PC-9 (cell line): ENCODE measurements around the gene PATJ. TPM values are rescaled to one million over a fixed set of nuclear protein-coding genes. Genes with fewer than 3 reads are reported as not detected.
"Not testable (repeated sequence)": the region's sequence is repeated elsewhere in the genome, so short reads cannot be mapped to it uniquely, and the experiment has no call there.

Source experiments
- BruUV-seq: library from RNA; stranded (reverse); fragments of 400-500 nt; replicated peaks from 2 replicates; lab custom pipeline; 2021; lab: Mats Ljungman, UMichigan
- CTCF ChIA-PET: fragments of 300-600 bp; sonication (Branson Sonifier 250); formaldehyde crosslinking; loops from one replicate; lab custom pipeline; 2022; ENCODE audit warnings: antibody characterized with exemption; lab: Charles Lee
- POLR2A ChIA-PET: fragments of 300-600 bp; sonication (Branson Sonifier 250); formaldehyde crosslinking; loops from one replicate; lab custom pipeline; 2022; ENCODE audit warnings: antibody characterized with exemption; ENCODE audit not compliant: unreplicated experiment; lab: Charles Lee
- DNase-seq, 2 experiments: peaks; one replicate each; pipeline versions ENCODE4 v3.0.0 to v3.0.0-alpha.2; 2015 to 2022; ENCODE audit warnings: mixed read lengths in 1 of 2
- H2AFZ ChIP-seq: fragments of 200-600 bp; sonication (generic); 2 replicates; pipeline ENCODE4 v1.8.1; 2017; ENCODE audit warnings: antibody characterized with exemption
- H3F3A ChIP-seq: fragments of 200-600 bp; sonication (generic); 2 replicates; pipeline ENCODE4 v1.8.1; 2017; ENCODE audit warnings: antibody characterized with exemption, mild to moderate bottlenecking, low read depth; ENCODE audit not compliant: insufficient read depth
- H3K27ac ChIP-seq: fragments of 200-600 bp; sonication (generic); 2 replicates; pipeline ENCODE4 v1.6.1; 2016; ENCODE audit warnings: mixed run types
- H3K27me3 ChIP-seq: fragments of 200-600 bp; sonication (generic); 2 replicates; pipeline ENCODE4 v1.6.1; 2016; ENCODE audit warnings: low read depth, mixed run types; ENCODE audit not compliant: insufficient read depth
- H3K36me3 ChIP-seq: fragments of 200-600 bp; sonication (generic); 2 replicates; pipeline ENCODE4 v1.6.1; 2016; ENCODE audit warnings: low read depth, mixed run types
- H3K4me1 ChIP-seq: fragments of 200-600 bp; sonication (generic); replicated peaks from 2 replicates; pipeline ENCODE4 v1.6.1; 2016; ENCODE audit warnings: mixed run types; ENCODE audit not compliant: insufficient read depth
- H3K4me2 ChIP-seq: fragments of 200-600 bp; sonication (generic); 2 replicates; pipeline ENCODE4 v1.6.1; 2017; ENCODE audit warnings: mixed run types
- H3K4me3 ChIP-seq: fragments of 200-600 bp; sonication (generic); 2 replicates; pipeline ENCODE4 v1.6.1; 2016; ENCODE audit warnings: mixed run types
- H3K79me2 ChIP-seq: fragments of 200-600 bp; sonication (generic); 2 replicates; pipeline ENCODE4 v1.6.1; 2017; ENCODE audit warnings: low read depth, mixed run types
- H3K9me2 ChIP-seq: fragments of 200-600 bp; sonication (generic); 2 replicates; pipeline ENCODE4 v1.8.1; 2017; ENCODE audit warnings: mild to moderate bottlenecking; ENCODE audit not compliant: insufficient read depth
- H3K9me3 ChIP-seq: fragments of 200-600 bp; sonication (generic); 2 replicates; pipeline ENCODE4 v1.8.1; 2016; ENCODE audit warnings: low read depth; ENCODE audit not compliant: insufficient read depth
- H4K20me1 ChIP-seq: fragments of 200-600 bp; sonication (generic); 2 replicates; pipeline ENCODE4 v1.8.1; 2017; ENCODE audit not compliant: insufficient read depth
- EZH2 ChIP-seq: fragments of 200-600 bp; sonication (generic); IDR thresholded peaks from 2 replicates; pipeline ENCODE4 v1.8.0; 2017; ENCODE audit warnings: antibody characterized with exemption, low read depth
- intact Hi-C: fragments of 100-400 bp; cut with micrococcal nuclease; formaldehyde crosslinking; loops from one replicate; pipeline ENCODE4 v1.10.0; 2022; ENCODE audit not compliant: unreplicated experiment
- total RNA-seq: library from RNA; stranded (reverse); gene quantifications from 2 replicates; pipeline ENCODE4 v1.2.3, GENCODE V29; 2021
- TF ChIP-seq, protein P1 (sequence below): fragments of 200-600 bp; sonication (generic); conservative IDR thresholded peaks from 2 replicates; pipeline ENCODE4 v1.6.1; 2017; ENCODE audit warnings: mixed run types, antibody characterized with exemption, mild to moderate bottlenecking, moderate library complexity

Gene PATJ
- total RNA-seq, 1 experiment from 2014 or later, result 91.0 TPM

GRCh38 chr1:61941794-61942193, 199.5 kb downstream of the PATJ start:
- CTCF ChIA-PET, result no interaction called here
- Histone ChIP-seq H3K4me2 (no peak overlapping the region), H4K20me1 (no peaks in the 10 kb centered on the region), H2AFZ (no peak overlapping the region), H3K27ac (no peak overlapping the region), H3K36me3 (peaks cover 9% of the 10 kb centered on the region; the same call in 1 of the 2 replicates), H3K27me3 (no peaks in the 10 kb centered on the region), H3F3A (no peaks in the 10 kb centered on the region; the same call in none of the 2 replicates), H3K9me3 (no peaks in the 10 kb centered on the region; the same call in 1 of the 2 replicates), H3K9me2 (no peaks in the 10 kb centered on the region), H3K4me1 (no peaks in the 10 kb centered on the region), H3K4me3 (no peak overlapping the region), H3K79me2 (no peaks in the 10 kb centered on the region)
- POLR2A ChIA-PET, result interaction anchor here (0.7 kb wide), 1 partner anchor 1952 kb away, joined by 3 read pairs; no protein-coding TSS in a partner anchor
- DNase-seq, result no peak
- BruUV-seq, result no TSS peak
- TF ChIP-seq EZH2, result no peak
- TF ChIP-seq, protein P1, sequence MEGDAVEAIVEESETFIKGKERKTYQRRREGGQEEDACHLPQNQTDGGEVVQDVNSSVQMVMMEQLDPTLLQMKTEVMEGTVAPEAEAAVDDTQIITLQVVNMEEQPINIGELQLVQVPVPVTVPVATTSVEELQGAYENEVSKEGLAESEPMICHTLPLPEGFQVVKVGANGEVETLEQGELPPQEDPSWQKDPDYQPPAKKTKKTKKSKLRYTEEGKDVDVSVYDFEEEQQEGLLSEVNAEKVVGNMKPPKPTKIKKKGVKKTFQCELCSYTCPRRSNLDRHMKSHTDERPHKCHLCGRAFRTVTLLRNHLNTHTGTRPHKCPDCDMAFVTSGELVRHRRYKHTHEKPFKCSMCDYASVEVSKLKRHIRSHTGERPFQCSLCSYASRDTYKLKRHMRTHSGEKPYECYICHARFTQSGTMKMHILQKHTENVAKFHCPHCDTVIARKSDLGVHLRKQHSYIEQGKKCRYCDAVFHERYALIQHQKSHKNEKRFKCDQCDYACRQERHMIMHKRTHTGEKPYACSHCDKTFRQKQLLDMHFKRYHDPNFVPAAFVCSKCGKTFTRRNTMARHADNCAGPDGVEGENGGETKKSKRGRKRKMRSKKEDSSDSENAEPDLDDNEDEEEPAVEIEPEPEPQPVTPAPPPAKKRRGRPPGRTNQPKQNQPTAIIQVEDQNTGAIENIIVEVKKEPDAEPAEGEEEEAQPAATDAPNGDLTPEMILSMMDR, result no peak
- intact Hi-C loops, result no loop called here

- intact Hi-C loops, result no loop called here
- TF ChIP-seq, protein P1, result no peak
- no peak for TF ChIP-seq EZH2
- no peaks in the 10 kb centered on the region for H3K9me2 ChIP-seq
- H2AFZ ChIP-seq, result no peak overlapping the region
- no peak overlapping the region for H3K27ac ChIP-seq
- DNase-seq, result no peak
- H4K20me1 ChIP-seq, result no peaks in the 10 kb centered on the region
- H3K4me1 ChIP-seq, result no peaks in the 10 kb centered on the region
- BruUV-seq, result no TSS peak
- ChIA-PET POLR2A (no interaction called here), CTCF (no interaction called here)
- H3F3A ChIP-seq, result no peaks in the 10 kb centered on the region; the same call in none of the 2 replicates
- no peaks in the 10 kb centered on the region for H3K27me3 ChIP-seq
- no peak overlapping the region for H3K4me3 ChIP-seq
- no peaks in the 10 kb centered on the region for H3K79me2 ChIP-seq
- H3K36me3 ChIP-seq, result peaks cover 9% of the 10 kb centered on the region; the same call in 1 of the 2 replicates
- no peak overlapping the region for H3K4me2 ChIP-seq
- H3K9me3 ChIP-seq, result no peaks in the 10 kb centered on the region; the same call in 1 of the 2 replicates
Observed at GRCh38 chr1:61942856-61943255, 200.6 kb downstream of the PATJ start.

GRCh38 chr1:61948685-61949084, 206.4 kb downstream of the PATJ start:
- BruUV-seq, H3K36me3 ChIP-seq, H3K4me2 ChIP-seq, H4K20me1 ChIP-seq, CTCF ChIA-PET, POLR2A ChIA-PET, H3K9me2 ChIP-seq, H3K27ac ChIP-seq, H3K9me3 ChIP-seq, H2AFZ ChIP-seq, intact Hi-C loops, H3K27me3 ChIP-seq, DNase-seq, H3K4me1 ChIP-seq, H3F3A ChIP-seq, H3K4me3 ChIP-seq, H3K79me2 ChIP-seq: not testable (repeated sequence)

GRCh38 chr1:61950418-61950817, 208.1 kb downstream of the PATJ start:
- Histone ChIP-seq H3K27me3 (no peaks in the 10 kb centered on the region), H3K4me3 (no peak overlapping the region), H3F3A (peaks cover 7% of the 10 kb centered on the region; the same call in 1 of the 2 replicates), H3K79me2 (no peaks in the 10 kb centered on the region), H3K9me3 (no peaks in the 10 kb centered on the region), H2AFZ (no peak overlapping the region), H3K27ac (no peak overlapping the region), H3K4me2 (no peak overlapping the region), H4K20me1 (peaks cover 5% of the 10 kb centered on the region), H3K4me1 (no peaks in the 10 kb centered on the region), H3K36me3 (no peaks in the 10 kb centered on the region; the same call in 1 of the 2 replicates), H3K9me2 (no peaks in the 10 kb centered on the region)
- no TSS peak for BruUV-seq
- ChIA-PET CTCF (no interaction called here), POLR2A (no interaction called here)
- peak in 1 of 2 experiments; percentile 61 for DNase-seq
- TF ChIP-seq, protein P1, result peak; percentile 55
- no peak for TF ChIP-seq EZH2
- intact Hi-C loops, result loop anchor here (2.0 kb wide), 1 partner anchor 180 kb away; no protein-coding TSS in a partner anchor
